Kidney tubule cell (primary cell): ENCODE results near the gene SELENOO.

Experiments
- DNase-seq: peaks from one replicate; pipeline ENCODE4 v3.0.0-alpha.2; 2018; ENCODE audit warnings: low spot score

Gene SELENOO

DNA sequence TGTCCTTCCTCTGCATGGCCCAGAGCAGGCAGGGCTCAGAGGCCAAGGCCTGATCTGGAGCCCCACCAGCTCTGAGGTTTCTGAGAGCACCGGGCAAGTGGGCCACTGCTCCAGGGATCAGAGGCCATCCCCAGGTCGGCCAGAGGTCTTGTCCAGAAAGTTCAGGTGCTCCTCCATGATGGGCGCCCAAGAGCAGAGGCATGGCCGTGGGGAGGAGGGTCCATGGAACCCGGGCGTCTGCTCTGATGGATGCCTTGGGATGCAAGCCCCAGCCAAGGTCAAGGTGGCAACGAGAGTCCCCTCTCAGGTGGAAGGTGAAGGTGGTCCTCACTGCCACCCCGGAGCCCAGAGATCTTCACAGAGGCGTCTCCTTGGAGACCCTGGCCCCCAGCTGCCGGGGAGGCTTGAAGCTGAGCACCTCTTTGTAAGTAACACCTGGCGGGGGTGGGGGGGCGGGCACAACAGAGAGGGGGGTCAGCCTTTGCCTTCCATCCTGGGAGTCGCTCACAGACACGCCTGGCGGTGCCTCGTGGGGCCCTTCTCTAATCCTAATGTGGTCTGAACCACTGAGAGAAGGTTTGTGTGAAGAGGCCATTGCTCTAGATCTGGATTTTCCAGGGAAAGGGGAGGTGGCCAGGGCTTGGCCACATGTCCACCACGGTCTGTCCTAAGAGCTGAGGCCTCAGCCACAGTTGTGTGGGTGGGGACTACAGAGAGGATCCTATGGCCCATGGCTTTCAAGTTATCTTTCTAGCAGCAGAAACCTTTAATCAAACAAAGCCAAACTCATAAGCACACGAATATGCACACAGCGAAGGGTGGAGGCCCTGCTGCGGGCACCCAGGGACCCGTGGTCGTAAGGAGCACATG, 52.5 kb downstream of the SELENOO start:
- DNase-seq = no peak

DNA sequence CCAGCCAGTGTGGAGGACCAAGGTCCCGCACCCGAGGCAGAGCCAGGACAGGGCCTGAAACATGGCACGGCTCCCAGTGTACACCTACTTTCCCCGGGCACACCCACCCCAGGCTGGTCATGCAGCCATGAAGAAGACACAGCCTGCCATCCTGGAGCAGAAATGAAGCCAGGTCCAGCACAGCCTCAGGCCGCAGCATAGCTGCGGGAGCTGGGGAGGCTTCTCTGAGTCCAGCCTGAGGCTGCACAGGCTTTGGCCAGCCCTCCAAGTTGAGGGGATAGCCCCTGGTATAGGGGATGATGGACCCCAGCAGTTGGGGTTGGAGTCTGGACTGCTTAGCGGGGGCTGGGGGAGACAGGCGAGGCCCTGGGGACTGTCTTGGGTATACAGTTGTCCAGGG, 53.1 kb downstream of the SELENOO start:
- no peak for DNase-seq

DNA sequence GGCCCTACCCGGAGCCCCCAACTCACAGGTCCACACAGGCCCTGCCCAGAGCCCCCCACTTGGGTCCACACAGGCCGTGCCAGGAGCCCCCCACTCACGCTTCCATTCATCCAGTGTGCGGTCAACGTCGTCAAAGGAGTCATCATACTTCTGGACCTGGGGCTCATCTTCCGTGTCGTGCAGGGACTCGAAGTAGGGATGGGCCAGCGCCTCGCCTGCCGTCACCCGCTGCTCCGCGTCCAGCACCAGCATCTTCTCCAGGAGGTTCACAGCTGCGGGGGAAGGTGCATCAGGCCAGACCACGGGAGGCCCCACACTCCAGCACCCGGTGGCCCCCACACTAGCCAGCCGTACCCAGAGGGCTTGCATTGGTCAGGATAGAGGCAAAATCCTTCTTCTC, 54.3 kb downstream of the SELENOO start:
- DNase-seq = no peak

DNA sequence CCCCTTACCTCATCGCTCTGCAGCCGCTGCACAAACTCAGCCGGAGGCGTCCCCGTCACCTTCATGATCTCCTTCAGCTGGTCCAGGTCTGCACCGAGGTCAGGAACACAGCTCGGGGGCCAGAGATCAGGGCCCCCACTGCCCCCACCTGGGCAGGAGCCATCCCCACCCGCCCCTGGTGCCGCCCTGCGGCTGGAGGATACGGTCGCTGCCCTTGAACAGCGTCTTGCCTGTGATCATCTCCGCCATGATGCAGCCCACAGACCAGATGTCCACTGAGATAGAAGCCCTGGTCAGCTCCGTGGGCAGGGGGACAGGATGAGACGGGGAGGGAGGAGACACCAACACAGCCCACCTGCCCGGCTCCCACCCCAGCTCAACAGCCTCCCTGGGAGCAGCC, 54.8 kb downstream of the SELENOO start:
- DNase-seq = no peak

DNA sequence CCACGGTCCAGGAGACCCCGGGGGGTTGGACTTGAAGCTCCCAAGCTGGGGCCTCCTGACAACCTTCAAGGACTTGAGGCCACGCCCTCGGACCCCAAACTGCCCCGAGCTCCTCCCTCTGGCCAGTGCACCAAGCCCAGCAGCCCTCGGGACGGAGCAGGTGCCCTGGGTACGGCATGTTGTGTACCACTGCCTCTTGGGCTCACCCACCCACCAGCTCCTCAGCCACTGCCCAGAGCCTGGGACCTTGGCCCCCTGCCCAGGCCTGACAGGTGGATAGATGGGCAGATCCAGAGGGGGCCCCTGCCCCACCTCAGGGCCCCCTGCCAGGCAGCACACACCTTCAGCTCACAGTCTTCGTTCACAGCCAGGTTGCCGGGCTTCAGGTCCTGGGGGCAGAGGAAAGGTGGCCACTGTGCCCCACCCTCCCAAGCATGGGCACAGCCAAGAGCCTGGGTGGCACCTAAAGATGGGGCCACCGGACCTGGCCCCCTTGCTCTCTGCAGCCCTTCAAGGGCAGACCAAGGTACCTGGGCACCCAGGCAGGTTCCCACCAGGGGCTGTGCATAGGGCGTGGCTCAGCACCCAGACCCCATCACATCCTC, 55.5 kb downstream of the SELENOO start:
- no peak for DNase-seq

DNA sequence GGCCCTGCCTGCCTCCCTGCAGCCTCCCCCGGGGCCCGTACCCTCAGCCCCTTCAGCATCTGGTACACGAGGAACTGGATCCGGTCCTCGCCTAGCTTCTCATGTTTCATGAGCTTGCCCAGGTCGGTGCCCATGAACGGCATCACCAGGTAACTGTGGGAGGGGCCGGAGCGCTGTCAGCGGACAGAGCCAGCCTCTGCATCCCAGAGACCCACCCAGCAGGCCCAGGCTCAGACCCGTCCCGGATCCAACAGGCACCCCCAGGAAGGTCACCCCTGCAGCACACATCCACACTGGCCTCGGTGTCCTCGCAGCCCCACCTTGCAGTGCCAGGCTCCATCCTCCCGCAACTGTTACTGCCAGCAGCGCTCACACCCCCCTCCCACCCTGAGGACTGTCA, 56.2 kb downstream of the SELENOO start:
- DNase-seq = no peak

DNA sequence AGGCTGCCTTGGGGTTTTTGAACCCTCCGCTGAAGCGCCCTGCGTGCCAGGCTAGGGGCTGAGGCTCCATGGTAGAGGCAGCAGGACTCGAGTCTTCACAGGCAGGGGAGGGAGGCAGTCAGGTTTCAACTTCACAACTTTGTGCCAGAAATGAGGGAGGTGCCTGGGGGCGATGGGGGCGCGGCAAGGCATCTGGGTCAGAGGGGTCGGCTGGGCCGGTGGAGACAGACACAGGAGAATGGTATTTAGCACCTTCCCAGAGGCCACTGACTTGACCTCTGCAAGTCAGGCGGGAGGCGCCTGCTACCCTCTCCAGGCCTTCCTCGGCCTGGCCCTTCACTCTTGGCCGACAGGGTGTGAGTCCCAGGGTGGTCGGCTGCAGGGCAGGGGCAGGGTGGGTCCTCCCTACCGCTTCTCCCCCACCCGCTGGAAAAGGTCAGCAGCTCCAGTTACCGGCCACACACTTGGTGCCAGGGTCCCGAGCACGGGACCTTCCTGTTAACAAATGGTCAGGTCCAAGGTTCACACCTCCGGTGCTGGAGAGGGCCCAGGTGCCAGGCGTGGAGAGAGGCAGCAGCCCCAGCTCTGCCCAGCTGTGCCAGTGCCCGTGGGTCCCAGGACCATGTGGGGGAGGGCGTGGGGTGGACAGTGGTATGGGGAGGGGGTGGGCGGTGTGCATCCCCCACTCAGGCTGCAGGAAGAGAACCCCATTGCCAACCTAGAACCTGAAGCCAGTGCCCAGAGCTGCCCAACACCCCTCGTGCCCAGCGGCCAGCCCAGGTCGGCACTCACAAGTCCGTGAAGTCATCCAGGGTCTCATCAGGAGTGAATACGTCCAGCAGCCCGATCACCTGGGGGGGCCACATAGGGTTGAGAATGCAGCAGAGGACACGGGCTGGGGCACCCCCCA, 56.9 kb downstream of the SELENOO start:
- no peak for DNase-seq

DNA sequence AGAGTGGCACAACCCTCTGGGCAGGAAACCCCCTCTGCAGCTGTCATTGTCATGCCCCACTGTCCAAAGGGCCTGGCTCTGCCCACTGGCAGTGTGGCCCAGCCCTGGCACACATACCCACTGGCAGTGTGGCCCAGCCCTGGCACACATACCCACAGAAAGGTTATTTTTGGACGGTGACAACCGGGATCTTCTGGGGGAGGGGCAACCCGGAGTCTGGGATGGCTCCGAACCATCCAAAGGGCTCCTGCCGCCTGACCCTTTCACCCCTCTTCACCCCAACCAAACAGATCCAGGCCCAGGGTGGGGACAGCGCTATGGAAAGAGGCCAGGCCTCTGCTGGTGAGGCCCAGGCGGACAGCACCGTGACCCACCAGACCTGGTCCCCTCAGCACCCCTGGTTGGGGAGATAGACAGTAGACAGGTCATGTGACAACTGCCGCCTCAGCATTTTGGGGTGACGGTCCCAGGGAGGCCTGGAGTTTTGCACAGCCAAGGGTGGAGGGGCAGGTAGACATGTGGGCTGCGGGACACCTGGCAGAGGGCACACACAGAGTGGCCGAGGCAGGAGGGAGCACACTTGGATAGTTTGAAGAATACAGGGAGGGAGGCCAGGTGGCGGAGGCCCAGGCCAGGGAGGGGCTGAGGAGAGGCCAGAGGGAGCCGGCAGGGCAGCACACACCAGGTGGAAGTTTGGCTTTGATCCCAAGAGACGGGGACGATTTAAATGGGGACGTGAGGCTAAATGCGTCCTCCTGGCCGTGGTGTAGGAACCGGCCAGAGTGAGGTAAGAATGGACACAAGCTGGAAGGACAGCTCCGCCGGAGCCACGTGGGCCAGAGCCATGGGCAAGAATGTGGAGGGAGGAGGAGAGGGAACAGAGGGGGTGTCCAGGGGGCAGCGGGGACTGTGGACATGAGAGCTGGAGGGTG, 57.8 kb downstream of the SELENOO start:
- no peak for DNase-seq

DNA sequence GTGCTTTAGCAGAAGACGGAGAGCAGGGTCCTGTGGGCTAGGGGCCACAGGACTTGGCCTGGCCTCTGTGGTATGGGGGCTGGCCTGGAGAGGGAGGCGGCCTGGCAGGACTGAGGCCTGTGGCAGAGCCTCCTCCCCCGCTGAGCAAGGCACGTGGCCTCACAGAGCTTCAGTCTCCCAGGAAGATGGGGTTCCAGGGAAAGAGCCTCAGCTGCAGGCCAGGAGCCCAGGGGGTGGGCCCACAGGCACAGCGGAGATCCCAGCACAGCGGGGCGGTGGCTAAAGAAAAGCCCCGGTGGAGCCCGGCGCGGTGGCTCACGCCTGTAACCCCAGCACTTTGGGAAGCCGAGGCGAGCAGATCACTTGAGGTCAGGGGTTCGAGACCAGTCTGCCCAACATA, 58.5 kb downstream of the SELENOO start:
- DNase-seq = no peak

DNA sequence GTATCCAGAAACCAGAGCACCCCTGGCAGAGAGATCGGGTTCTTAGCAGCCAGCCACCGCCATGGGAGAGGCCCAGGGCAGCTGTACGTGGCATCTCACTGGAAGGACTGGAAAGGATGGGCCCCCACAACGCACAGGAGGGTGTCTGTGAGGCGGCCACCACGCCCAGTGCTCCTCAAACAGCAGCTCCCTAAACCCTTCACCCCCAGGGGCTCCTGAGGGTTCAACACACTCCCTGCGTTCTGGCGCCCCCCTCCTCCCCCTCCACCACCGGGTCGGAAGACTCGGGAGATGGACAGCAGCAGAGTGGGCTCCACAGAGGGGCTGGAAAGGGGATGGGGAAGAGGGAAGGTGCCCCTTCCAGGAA, 59.6 kb downstream of the SELENOO start:
- DNase-seq = no peak

DNA sequence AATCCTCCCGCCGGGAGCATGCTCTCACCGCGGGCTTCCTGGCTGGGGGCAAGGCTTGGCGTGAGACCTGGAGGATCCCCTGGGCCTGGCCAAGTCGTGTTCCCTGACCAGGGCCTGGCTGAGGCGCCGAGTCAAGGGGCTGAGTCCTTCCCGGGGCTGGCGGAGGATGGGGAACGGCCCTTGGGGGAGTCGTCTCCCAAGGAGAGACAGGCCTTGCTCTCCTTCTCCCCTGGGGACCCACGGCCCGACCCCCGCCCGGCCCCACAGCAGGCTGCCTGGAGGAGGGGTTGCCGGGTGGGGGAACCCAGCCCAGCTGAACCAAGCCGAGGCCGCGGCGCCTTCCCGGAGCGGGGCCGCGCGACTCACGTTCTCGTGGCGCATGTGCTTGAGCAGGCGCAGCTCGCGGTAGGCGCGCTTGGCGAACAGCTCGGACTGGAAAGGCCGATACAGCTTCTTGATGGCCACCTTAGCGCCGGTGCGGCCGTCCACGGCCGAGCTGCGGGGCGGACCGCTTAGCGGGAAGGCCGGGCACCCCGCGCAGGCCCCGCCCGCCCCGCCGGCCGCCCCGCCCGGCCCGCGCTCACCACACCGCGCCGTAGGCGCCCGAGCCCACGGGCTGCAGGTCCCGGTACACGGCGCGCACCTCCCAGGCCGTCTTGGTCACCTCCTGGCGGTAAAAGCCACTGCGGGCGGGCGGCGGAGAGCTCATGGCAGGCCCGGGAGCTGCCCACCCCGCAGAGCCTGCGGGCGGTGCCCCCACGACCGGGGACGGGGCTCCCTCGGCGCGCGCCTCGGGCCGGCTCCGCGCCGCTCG, 60.2 kb downstream of the SELENOO start:
- DNase-seq = peak; percentile 62

DNA sequence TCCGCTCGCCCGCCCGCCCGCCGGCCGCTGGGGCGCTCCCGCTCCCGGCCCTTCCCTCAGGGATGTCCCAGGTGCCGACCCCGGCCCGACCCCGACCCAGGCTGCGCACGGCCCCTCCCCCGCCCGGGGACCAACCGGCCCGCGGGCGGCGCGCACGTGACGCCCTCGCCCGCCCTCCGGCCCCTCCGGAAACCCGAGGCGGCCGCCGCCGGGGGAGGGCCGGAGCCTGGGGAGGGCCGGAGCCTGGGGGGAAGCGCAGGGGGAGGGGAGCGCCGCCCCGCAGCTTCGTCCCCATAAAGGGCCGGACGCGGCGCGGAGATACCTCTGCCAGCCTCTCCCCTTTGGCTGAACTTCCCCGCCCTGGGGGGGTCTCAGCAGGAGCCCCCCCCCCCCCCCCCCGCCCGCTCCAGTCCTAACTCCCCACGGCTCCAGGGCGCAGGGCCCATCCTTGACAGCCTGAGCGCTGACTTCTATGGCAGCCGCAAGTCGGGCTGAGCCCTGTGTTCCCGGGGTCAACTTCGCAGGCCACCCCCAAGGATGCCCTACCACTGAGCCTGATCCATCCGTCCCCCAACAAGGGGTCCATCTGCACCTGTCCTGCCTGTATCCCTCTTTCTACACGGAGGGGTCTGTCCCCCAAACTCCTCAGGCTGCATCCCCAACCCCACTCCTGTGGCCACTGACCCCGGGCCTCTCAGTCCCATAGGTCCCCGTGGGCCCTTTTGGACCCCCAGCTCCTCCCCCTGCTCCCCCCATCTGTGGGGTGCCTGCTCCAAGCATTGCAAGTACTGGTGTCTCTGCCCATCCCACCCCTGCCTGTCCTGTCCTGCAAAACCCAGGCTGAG, 61.0 kb downstream of the SELENOO start, which contains the start of gene MAPK12:
TSS of gene MAPK12 (minus strand) at position 69 of the 845 bp plus-strand sequence. CDS start 174 bp downstream, outside the sequence.
- DNase-seq = peak; percentile 39

DNA sequence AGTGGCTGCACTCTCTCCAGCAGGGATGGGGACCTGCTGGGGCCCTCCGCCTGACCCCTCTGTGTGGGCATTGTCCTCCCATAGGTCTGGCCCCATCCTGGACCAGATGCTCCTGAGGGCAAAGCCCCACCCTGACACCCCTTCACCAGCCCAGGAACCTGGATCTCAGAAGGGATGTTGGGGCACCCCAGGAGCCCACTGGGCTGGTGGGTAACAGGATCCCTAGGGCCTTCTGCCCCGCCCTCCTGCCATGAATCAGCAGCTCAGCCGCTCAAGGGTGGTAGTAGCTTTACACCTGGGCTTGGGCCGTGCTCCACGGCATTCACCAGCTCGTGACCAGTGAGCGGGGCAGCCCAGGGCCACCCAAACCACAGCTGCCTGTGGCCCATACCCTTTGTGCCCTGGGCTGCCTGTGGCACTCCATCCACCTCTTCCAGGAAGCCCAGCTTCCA, 61.7 kb downstream of the SELENOO start:
- DNase-seq = peak; percentile 63

DNA sequence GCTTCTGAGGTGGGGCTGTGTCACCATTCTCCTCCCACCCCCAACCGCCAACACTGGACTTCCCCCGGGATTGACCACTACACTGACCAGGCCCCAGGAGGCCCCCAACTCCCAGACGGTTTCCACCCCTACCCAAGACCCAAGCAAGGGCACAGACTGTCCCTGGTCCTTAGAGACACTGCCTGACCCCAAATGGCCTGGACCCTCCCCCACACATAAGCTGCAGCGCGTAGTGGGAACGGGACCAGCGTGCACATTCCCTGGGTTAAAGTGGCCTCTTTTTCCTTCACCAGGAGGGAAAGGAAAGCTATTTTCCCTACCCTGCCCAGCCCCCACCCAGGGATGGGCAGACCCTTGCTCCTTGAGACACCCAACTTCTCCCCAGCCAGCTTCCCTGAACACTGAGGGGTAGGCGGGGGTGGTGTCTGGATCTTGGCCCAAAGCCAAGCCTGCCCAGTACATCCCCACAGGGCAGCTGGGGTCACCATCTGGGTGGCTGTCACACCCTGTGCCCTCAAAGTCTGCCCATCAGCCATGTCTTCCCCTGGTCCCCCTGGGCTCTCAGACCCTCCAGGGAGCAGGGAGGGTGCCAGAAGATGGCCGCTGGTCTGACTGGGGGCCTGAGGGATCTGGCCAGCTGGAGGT, 62.3 kb downstream of the SELENOO start:
- no peak for DNase-seq

DNA sequence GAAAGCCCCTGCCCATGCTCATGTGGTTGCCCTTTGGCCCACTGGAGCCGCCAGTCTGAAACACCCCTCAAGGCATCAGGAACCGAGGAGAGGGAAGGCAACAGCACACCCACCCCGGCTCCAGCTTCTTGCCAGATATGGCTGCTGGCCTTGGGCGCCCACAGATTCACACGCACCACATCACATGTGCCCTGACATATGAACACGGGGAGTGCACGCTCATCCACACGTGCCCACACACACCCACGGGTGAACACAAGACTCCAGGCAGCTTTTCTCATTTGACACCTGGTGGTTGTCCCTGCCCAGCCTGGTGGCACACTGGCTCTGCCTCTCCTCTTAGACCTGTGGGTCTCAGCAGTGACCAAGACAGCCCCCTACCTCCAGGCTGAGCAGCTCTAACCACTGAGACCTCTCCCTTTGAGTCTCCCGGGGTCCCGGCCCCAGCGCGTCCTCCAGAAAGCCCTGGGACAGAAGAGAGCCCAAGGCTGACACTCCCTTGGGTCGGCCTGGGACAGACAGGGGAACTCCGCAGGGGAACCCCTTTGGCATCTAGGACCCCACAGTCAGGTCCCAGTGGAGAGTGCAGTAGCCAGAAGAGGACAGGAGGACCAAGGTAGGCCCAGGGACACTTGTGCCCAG, 63.4 kb downstream of the SELENOO start:
- no peak for DNase-seq

DNA sequence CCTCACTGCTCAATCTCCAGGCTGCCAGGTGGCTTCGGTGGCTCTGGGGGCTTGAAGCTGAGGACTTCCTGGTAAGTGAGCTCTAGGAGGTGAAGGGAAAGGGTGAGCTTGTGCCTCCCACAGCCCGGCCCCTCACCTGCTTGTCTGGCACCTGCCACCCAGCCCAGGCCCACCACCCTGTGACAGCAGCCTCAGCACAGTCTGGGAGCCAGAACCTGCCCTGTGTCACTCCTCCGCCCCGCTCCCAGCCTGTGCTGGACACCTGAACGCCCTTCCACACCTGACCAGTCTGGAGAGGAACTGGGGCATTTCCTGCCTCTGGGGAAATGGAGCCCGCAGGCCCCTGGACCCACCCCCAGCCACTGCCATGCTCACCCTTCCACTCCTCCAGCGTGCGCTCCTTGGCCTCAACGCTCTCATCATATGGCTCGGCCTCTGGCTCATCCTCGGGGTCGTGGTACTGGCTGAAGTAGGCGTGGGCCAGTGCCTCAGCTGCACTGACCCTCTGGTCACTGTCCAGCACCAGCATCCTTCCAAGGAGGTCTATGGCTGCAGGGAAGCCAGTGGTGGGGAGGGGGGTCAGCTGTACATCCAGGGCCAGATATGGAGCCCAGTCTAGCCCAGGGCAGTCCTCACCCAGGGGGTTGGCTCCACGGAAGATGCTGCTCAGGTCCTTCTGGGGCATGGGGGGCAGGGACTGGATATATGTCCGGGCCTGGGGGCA, 64.3 kb downstream of the SELENOO start:
- no peak for DNase-seq

DNA sequence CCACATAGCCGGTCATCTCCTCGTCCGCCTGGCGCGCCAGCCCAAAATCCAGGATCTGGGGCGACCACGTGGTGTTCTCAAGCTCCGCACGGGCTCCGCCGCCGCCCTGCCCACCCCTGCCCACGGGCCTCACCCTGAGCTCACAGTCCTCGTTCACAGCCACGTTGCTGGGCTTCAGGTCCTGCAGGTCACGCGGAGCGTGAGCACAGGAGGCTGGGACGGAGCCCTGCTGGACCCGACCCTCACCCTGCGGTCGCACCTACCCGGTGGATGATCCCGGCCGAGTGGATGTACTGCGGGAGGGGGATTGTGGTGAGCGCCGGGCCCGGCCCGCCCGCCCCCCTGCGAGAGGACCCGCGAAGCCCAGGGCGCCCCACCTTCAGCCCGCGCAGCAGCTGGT, 66.2 kb downstream of the SELENOO start:
- no peak for DNase-seq
